MM.1S (cell line): ENCODE results near the gene PHETA1.

ENCODE experiments used
- DNase-seq: peaks from one replicate; pipeline ENCODE4 v3.0.0-alpha.2; 2015
- H2AFZ ChIP-seq: fragments of 300-600 bp; sonication (generic); 2 replicates; pipeline ENCODE4 v1.6.0; 2016; ENCODE audit warnings: antibody characterized with exemption, low read length
- H3F3A ChIP-seq: fragments of 300-600 bp; sonication (generic); 2 replicates; pipeline ENCODE4 v1.6.1; 2016; ENCODE audit warnings: mild to moderate bottlenecking, antibody characterized with exemption, low read length, moderate library complexity, mixed read lengths; ENCODE audit not compliant: insufficient read depth
- H3K27ac ChIP-seq: fragments of 300-600 bp; sonication (generic); 2 replicates; pipeline ENCODE4 v1.5.1; 2016; ENCODE audit warnings: mild to moderate bottlenecking, low read length
- H3K27me3 ChIP-seq: fragments of 300-600 bp; sonication (generic); replicated peaks from 2 replicates; pipeline ENCODE4 v1.6.0; 2016; ENCODE audit warnings: low read length; ENCODE audit not compliant: insufficient read depth
- H3K36me3 ChIP-seq: fragments of 300-600 bp; sonication (generic); replicated peaks from 2 replicates; pipeline ENCODE4 v1.6.1; 2016; ENCODE audit warnings: mild to moderate bottlenecking, low read length, mixed read lengths; ENCODE audit not compliant: insufficient read depth
- H3K4me1 ChIP-seq: fragments of 300-600 bp; sonication (generic); 2 replicates; pipeline ENCODE4 v1.6.1; 2016; ENCODE audit warnings: low read length, mixed read lengths
- H3K4me2 ChIP-seq: fragments of 300-600 bp; sonication (generic); 2 replicates; pipeline ENCODE4 v1.6.0; 2016; ENCODE audit warnings: low read depth, low read length
- H3K4me3 ChIP-seq: fragments of 300-600 bp; sonication (generic); 2 replicates; pipeline ENCODE4 v1.5.1; 2016; ENCODE audit warnings: low read length, mixed read lengths
- H3K79me2 ChIP-seq: fragments of 300-600 bp; sonication (generic); 2 replicates; pipeline ENCODE4 v1.6.1; 2016; ENCODE audit warnings: mixed run types, low read length, mixed read lengths
- H3K9ac ChIP-seq: fragments of 300-600 bp; sonication (generic); 2 replicates; pipeline ENCODE4 v1.6.1; 2016; ENCODE audit warnings: low read length, mixed read lengths
- H3K9me2 ChIP-seq: fragments of 300-600 bp; sonication (generic); replicated peaks from 2 replicates; pipeline ENCODE4 v1.6.1; 2016; ENCODE audit warnings: mild to moderate bottlenecking, low read length, mixed read lengths; ENCODE audit not compliant: insufficient read depth
- H3K9me3 ChIP-seq: fragments of 300-600 bp; sonication (generic); replicated peaks from 2 replicates; pipeline ENCODE4 v1.6.1; 2016; ENCODE audit warnings: mild to moderate bottlenecking, low read length, mixed read lengths; ENCODE audit not compliant: insufficient read depth
- H4K20me1 ChIP-seq: fragments of 300-600 bp; sonication (generic); 2 replicates; pipeline ENCODE4 v1.6.1; 2016; ENCODE audit warnings: mild to moderate bottlenecking, low read length, moderate library complexity, mixed read lengths; ENCODE audit not compliant: insufficient read depth
- EZH2 ChIP-seq: fragments of 300-600 bp; sonication (generic); optimal IDR thresholded peaks from 2 replicates; pipeline ENCODE3; 2017; ENCODE audit warnings: low read depth, mild to moderate bottlenecking, antibody characterized with exemption, low read length, mixed read lengths
- EZH2phosphoT487 ChIP-seq: fragments of 300-600 bp; sonication (generic); IDR thresholded peaks from 2 replicates; pipeline ENCODE4 v1.6.1; 2018; ENCODE audit warnings: antibody characterized with exemption, low read length
- TF ChIP-seq, protein P1 (sequence below): fragments of 300-600 bp; sonication (generic); IDR thresholded peaks from 2 replicates; pipeline ENCODE4 v1.5.1; 2016; ENCODE audit warnings: antibody characterized with exemption, low read length, mixed read lengths

The PHETA1 gene, protein sequence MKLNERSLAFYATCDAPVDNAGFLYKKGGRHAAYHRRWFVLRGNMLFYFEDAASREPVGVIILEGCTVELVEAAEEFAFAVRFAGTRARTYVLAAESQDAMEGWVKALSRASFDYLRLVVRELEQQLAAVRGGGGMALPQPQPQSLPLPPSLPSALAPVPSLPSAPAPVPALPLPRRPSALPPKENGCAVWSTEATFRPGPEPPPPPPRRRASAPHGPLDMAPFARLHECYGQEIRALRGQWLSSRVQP

DNA sequence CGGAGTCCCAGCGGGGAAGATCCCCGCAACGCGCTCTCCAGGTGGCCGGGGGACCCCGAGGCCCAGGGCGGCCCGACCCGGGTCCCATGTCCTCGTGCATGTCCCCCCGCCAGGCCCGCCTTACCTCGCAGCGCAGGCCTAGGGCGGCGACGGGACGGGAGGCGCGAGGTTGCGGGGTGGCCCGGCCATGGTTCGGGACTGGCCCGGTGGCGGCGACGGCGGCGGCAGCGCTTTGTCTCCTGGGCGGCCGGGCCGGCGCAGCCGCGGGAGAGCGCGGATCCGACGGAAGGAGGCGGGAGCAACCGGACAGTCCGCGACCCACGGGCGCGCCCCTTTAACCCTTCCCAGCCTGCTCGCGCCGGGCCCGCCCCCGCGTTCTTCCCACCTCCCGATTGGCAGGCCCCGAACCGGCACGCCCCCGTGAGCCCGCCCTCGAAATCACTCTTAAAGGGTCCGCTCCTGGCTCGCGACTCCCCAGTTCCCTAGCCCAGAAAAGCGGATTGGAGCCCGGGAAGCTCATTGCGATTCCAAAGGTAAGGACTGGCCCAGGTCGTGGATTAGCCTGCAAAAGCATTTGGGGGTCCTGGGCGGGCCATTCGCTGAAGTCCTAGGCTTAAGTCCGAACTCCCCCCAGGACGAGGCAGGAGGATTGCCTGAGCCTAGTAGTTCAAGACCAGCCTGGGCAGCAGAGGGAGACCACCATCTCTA lies at the start of gene PHETA1:
Gene PHETA1 (minus strand): TSS at position 308 of the 708 bp plus-strand sequence. CDS start 5,668 bp downstream, outside the sequence.
- H3K27me3 ChIP-seq: no peaks in the 10 kb centered on the region
- H3K79me2 ChIP-seq: no peaks in the 10 kb centered on the region
- no peaks in the 10 kb centered on the region for H3K9me2 ChIP-seq
- H3K9me3 ChIP-seq: no peaks in the 10 kb centered on the region
- H3K4me2 ChIP-seq: peak within 1 kb of the TSS; percentile 92
- TF ChIP-seq, protein P1, sequence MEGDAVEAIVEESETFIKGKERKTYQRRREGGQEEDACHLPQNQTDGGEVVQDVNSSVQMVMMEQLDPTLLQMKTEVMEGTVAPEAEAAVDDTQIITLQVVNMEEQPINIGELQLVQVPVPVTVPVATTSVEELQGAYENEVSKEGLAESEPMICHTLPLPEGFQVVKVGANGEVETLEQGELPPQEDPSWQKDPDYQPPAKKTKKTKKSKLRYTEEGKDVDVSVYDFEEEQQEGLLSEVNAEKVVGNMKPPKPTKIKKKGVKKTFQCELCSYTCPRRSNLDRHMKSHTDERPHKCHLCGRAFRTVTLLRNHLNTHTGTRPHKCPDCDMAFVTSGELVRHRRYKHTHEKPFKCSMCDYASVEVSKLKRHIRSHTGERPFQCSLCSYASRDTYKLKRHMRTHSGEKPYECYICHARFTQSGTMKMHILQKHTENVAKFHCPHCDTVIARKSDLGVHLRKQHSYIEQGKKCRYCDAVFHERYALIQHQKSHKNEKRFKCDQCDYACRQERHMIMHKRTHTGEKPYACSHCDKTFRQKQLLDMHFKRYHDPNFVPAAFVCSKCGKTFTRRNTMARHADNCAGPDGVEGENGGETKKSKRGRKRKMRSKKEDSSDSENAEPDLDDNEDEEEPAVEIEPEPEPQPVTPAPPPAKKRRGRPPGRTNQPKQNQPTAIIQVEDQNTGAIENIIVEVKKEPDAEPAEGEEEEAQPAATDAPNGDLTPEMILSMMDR: no peak
- no peak for TF ChIP-seq EZH2phosphoT487
- no peak for TF ChIP-seq EZH2
- H3K36me3 ChIP-seq: no peaks in the 10 kb centered on the region
- peak within 1 kb of the TSS; percentile 61 for H3K4me3 ChIP-seq
- H3K9ac ChIP-seq: peak within 1 kb of the TSS; percentile 44; the same call in 1 of the 2 replicates
- H3K27ac ChIP-seq: no peak within 1 kb of the TSS
- H3F3A ChIP-seq: no peaks in the 10 kb centered on the region
- H2AFZ ChIP-seq: peak within 1 kb of the TSS; percentile 63
- DNase-seq: peak; percentile 72
- no peaks in the 10 kb centered on the region for H4K20me1 ChIP-seq
- H3K4me1 ChIP-seq: no peaks in the 10 kb centered on the region

DNA sequence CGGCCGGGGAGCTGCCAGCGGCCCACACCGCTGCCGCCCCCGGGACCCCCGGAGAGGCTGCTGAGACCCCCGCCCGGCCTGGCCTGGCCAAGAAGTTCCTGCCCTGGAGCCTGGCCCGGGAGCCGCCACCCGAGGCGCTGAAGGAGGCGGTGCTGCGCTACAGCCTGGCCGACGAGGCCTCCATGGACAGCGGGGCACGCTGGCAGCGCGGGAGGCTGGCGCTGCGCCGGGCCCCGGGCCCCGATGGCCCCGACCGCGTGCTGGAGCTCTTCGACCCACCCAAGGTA lies 49.6 kb upstream of the PHETA1 start:
- Histone ChIP-seq H3K9me2 (no peaks in the 10 kb centered on the region), H3K79me2 (peaks cover 12% of the 10 kb centered on the region; the same call in 1 of the 2 replicates), H2AFZ (no peak overlapping the region), H3K9me3 (no peaks in the 10 kb centered on the region), H3K4me3 (no peak overlapping the region), H3K27me3 (no peaks in the 10 kb centered on the region), H3K27ac (no peak overlapping the region), H3K36me3 (no peaks in the 10 kb centered on the region), H3K4me2 (no peak overlapping the region), H3K9ac (no peak overlapping the region), H3K4me1 (no peaks in the 10 kb centered on the region), H4K20me1 (no peaks in the 10 kb centered on the region), H3F3A (no peaks in the 10 kb centered on the region)
- no peak for DNase-seq
- no peak for TF ChIP-seq EZH2phosphoT487
- TF ChIP-seq, protein P1: no peak
- no peak for TF ChIP-seq EZH2

DNA sequence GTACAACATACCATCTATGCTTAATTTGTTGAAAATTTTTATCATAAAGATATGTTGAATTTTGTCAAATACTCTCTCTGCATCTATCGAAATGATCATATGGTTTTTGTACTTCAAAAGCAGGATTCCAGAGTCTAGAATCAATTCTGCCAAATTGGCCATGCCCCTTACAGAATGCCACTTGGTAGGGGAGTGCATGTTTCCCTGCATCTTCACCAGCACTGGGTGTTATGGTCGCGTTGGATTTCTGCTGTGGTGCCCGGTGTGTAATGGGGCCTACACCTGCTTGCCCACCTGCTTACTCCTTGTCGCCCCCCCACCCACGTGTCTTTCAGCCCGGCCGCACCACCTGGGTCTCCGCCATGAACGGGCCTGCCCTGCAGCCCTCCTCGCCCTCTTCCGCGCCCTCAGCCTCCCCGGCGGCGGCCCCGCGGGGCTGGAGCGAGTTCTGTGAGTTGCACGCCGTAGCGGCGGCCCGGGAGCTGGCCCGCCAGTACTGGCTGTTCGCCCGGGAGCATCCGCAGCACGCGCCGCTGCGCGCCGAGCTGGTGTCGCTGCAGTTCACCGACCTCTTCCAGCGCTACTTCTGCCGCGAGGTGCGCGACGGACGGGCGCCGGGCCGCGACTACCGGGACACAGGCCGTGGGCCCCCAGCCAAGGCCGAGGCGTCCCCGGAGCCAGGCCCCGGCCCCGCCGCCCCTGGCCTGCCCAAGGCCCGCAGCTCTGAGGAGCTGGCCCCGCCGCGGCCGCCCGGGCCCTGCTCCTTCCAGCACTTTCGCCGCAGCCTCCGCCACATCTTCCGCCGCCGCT lies 49.1 kb upstream of the PHETA1 start:
- no peak for TF ChIP-seq EZH2phosphoT487
- TF ChIP-seq EZH2: no peak
- TF ChIP-seq, protein P1: no peak
- peaks cover 16% of the 10 kb centered on the region; the same call in 1 of the 2 replicates for H3K79me2 ChIP-seq
- no peak for DNase-seq
- H3K4me1 ChIP-seq: no peaks in the 10 kb centered on the region
- H3K27ac ChIP-seq: no peak overlapping the region
- H3F3A ChIP-seq: no peaks in the 10 kb centered on the region
- no peak overlapping the region for H3K4me2 ChIP-seq
- no peak overlapping the region for H3K4me3 ChIP-seq
- no peak overlapping the region for H3K9ac ChIP-seq
- no peak overlapping the region for H2AFZ ChIP-seq
- H3K36me3 ChIP-seq: no peaks in the 10 kb centered on the region
- H3K9me2 ChIP-seq: no peaks in the 10 kb centered on the region
- H3K27me3 ChIP-seq: no peaks in the 10 kb centered on the region
- no peaks in the 10 kb centered on the region for H3K9me3 ChIP-seq
- no peaks in the 10 kb centered on the region for H4K20me1 ChIP-seq
